Activated CD4-positive, alpha-beta memory T cell treated with anti-CD3 and anti-CD28 coated beads for 36 hours (primary cell): Measurements from ENCODE around the gene ZNF493. TPM values are rescaled to one million over a fixed set of nuclear protein-coding genes. Genes with fewer than 3 reads are reported as not detected.

Source experiments
- CTCF ChIA-PET: fragments of 350-600 bp; sonication (Branson Sonifier 250); formaldehyde crosslinking; loops from one replicate; lab custom pipeline; 2021; ENCODE audit warnings: antibody characterized with exemption, inconsistent platforms; lab: Charles Lee
- POLR2A ChIA-PET: fragments of 350-600 bp; sonication (Branson Sonifier 250); formaldehyde crosslinking; loops from one replicate; lab custom pipeline; 2021; ENCODE audit warnings: antibody characterized with exemption; lab: Charles Lee
- DNase-seq: peaks from one replicate; pipeline ENCODE4 v3.0.0-alpha.2; 2020
- H3K27ac Mint-ChIP-seq: one replicate; pipeline ENCODE4 v1.8.0; 2021; ENCODE audit warnings: mixed read lengths
- H3K27me3 Mint-ChIP-seq: one replicate; pipeline ENCODE4 v1.8.0; 2021; ENCODE audit warnings: mixed read lengths
- H3K36me3 Mint-ChIP-seq: one replicate; pipeline ENCODE4 v1.8.0; 2021; ENCODE audit warnings: mixed read lengths
- H3K4me1 Mint-ChIP-seq: one replicate; pipeline ENCODE4 v1.8.0; 2021; ENCODE audit warnings: low read depth, mixed read lengths
- H3K4me3 Mint-ChIP-seq: one replicate; pipeline ENCODE4 v1.8.0; 2021; ENCODE audit warnings: mild to moderate bottlenecking, mixed read lengths
- H3K9me3 Mint-ChIP-seq: one replicate; pipeline ENCODE4 v1.8.0; 2021; ENCODE audit warnings: mixed read lengths
- intact Hi-C: fragments of 100-400 bp; cut with micrococcal nuclease; formaldehyde crosslinking; loops from one replicate; pipeline ENCODE4 v1.15.1; 2023
- total RNA-seq, 2 experiments: library from RNA; stranded (reverse); gene quantifications; one replicate each; pipeline ENCODE4 v1.2.3, GENCODE V29; 2021

ZNF493 gene
- total RNA-seq, 2 experiments from 2014 or later = 9.6 to 11.1 TPM

- Mint-ChIP-seq H3K4me1 (no peaks in the 10 kb centered on the region), H3K27me3 (no peaks in the 10 kb centered on the region), H3K36me3 (peaks cover 63% of the 10 kb centered on the region), H3K4me3 (no peak overlapping the region), H3K27ac (no peak overlapping the region), H3K9me3 (peaks cover 72% of the 10 kb centered on the region)
- CTCF ChIA-PET = no interaction called here
- DNase-seq = no peak
- POLR2A ChIA-PET = no interaction called here
- intact Hi-C loops = no loop called here
Measured at GRCh38 chr19:21423057-21424041, 26.4 kb downstream of the ZNF493 start.

- Mint-ChIP-seq H3K4me1 (no peaks in the 10 kb centered on the region), H3K9me3 (peaks cover 69% of the 10 kb centered on the region), H3K27ac (no peak overlapping the region), H3K4me3 (no peak overlapping the region), H3K36me3 (peaks cover 12% of the 10 kb centered on the region), H3K27me3 (no peaks in the 10 kb centered on the region)
- intact Hi-C loops = no loop called here
- no peak for DNase-seq
- POLR2A ChIA-PET = no interaction called here
- CTCF ChIA-PET = no interaction called here
Measured at GRCh38 chr19:21430675-21431074, 33.7 kb downstream of the ZNF493 start.

- H3K27me3 Mint-ChIP-seq = no peaks in the 10 kb centered on the region
- DNase-seq = no peak
- peaks cover 72% of the 10 kb centered on the region for H3K9me3 Mint-ChIP-seq
- H3K36me3 Mint-ChIP-seq = peaks cover 7% of the 10 kb centered on the region
- POLR2A ChIA-PET = no interaction called here
- CTCF ChIA-PET = no interaction called here
- no peaks in the 10 kb centered on the region for H3K4me1 Mint-ChIP-seq
- no peak overlapping the region for H3K4me3 Mint-ChIP-seq
- no peak overlapping the region for H3K27ac Mint-ChIP-seq
- intact Hi-C loops = no loop called here
Measured at GRCh38 chr19:21432590-21432989, 35.7 kb downstream of the ZNF493 start.

- H3K36me3 Mint-ChIP-seq = peaks cover 9% of the 10 kb centered on the region
- ChIA-PET CTCF (no interaction called here), POLR2A (interaction anchor here (0.7 kb wide), 1 partner anchor 109 kb away, joined by 3 read pairs; no protein-coding TSS in a partner anchor)
- no peak overlapping the region for H3K27ac Mint-ChIP-seq
- peaks cover 79% of the 10 kb centered on the region for H3K9me3 Mint-ChIP-seq
- H3K4me1 Mint-ChIP-seq = no peaks in the 10 kb centered on the region
- no peaks in the 10 kb centered on the region for H3K27me3 Mint-ChIP-seq
- intact Hi-C loops = no loop called here
- H3K4me3 Mint-ChIP-seq = no peak overlapping the region
- DNase-seq = no peak
Measured at GRCh38 chr19:21434516-21434915, 37.6 kb downstream of the ZNF493 start.

GRCh38 chr19:21434967-21435544 lies 38.1 kb downstream of the ZNF493 start:
- CTCF ChIA-PET = no interaction called here
- Mint-ChIP-seq H3K9me3 (peaks cover 79% of the 10 kb centered on the region), H3K4me1 (no peaks in the 10 kb centered on the region), H3K27me3 (no peaks in the 10 kb centered on the region), H3K36me3 (peaks cover 13% of the 10 kb centered on the region), H3K4me3 (no peak overlapping the region), H3K27ac (no peak overlapping the region)
- no peak for DNase-seq
- intact Hi-C loops = no loop called here
- POLR2A ChIA-PET = interaction anchor here (0.7 kb wide), 1 partner anchor 108 kb away, joined by 3 read pairs; no protein-coding TSS in a partner anchor

- intact Hi-C loops = no loop called here
- Mint-ChIP-seq H3K27me3 (no peaks in the 10 kb centered on the region), H3K9me3 (peaks cover 66% of the 10 kb centered on the region), H3K4me1 (no peaks in the 10 kb centered on the region), H3K36me3 (peaks cover 6% of the 10 kb centered on the region), H3K27ac (no peak overlapping the region), H3K4me3 (no peak overlapping the region)
- ChIA-PET CTCF (interaction anchor here (0.5 kb wide), 1 partner anchor 45 kb away, joined by 4 read pairs; no protein-coding TSS in a partner anchor), POLR2A (no interaction called here)
- no peak for DNase-seq
Measured at GRCh38 chr19:21439201-21439751, 42.3 kb downstream of the ZNF493 start.

GRCh38 chr19:21440321-21440720 lies 43.4 kb downstream of the ZNF493 start:
- no peaks in the 10 kb centered on the region for H3K4me1 Mint-ChIP-seq
- no peak overlapping the region for H3K27ac Mint-ChIP-seq
- ChIA-PET CTCF (no interaction called here), POLR2A (no interaction called here)
- DNase-seq = no peak
- intact Hi-C loops = no loop called here
- H3K36me3 Mint-ChIP-seq = peaks cover 7% of the 10 kb centered on the region
- H3K27me3 Mint-ChIP-seq = no peaks in the 10 kb centered on the region
- no peak overlapping the region for H3K4me3 Mint-ChIP-seq
- H3K9me3 Mint-ChIP-seq = peaks cover 64% of the 10 kb centered on the region

GRCh38 chr19:21451187-21451586 lies 54.3 kb downstream of the ZNF493 start:
- Mint-ChIP-seq H3K4me1 (no peaks in the 10 kb centered on the region), H3K36me3 (peaks cover 34% of the 10 kb centered on the region), H3K9me3 (peaks cover 43% of the 10 kb centered on the region), H3K4me3 (no peak overlapping the region), H3K27me3 (no peaks in the 10 kb centered on the region), H3K27ac (no peak overlapping the region)
- ChIA-PET POLR2A (no interaction called here), CTCF (no interaction called here)
- DNase-seq = no peak
- intact Hi-C loops = no loop called here

- Mint-ChIP-seq H3K36me3 (peaks cover 22% of the 10 kb centered on the region), H3K27ac (no peak overlapping the region), H3K4me1 (no peaks in the 10 kb centered on the region), H3K27me3 (no peaks in the 10 kb centered on the region), H3K9me3 (peaks cover 34% of the 10 kb centered on the region), H3K4me3 (no peak overlapping the region)
- CTCF ChIA-PET = no interaction called here
- POLR2A ChIA-PET = no interaction called here
- intact Hi-C loops = no loop called here
- no peak for DNase-seq
Measured at GRCh38 chr19:21454901-21455300, 58.0 kb downstream of the ZNF493 start.

- intact Hi-C loops = no loop called here
- H3K27me3 Mint-ChIP-seq = peaks cover 12% of the 10 kb centered on the region
- H3K4me3 Mint-ChIP-seq = no peak overlapping the region
- no peak for DNase-seq
- no peak overlapping the region for H3K27ac Mint-ChIP-seq
- peaks cover 17% of the 10 kb centered on the region for H3K36me3 Mint-ChIP-seq
- ChIA-PET POLR2A (no interaction called here), CTCF (no interaction called here)
- H3K4me1 Mint-ChIP-seq = peaks cover 4% of the 10 kb centered on the region
- peaks cover 21% of the 10 kb centered on the region for H3K9me3 Mint-ChIP-seq
Measured at GRCh38 chr19:21460686-21461085, 63.8 kb downstream of the ZNF493 start.

GRCh38 chr19:21462540-21462939 lies 65.6 kb downstream of the ZNF493 start:
- POLR2A ChIA-PET = no interaction called here

GRCh38 chr19:21463449-21464105 lies 66.6 kb downstream of the ZNF493 start:
- intact Hi-C loops = no loop called here
- ChIA-PET CTCF (interaction anchor here (0.6 kb wide), 1 partner anchor 20 kb away, joined by 3 read pairs; no protein-coding TSS in a partner anchor), POLR2A (interaction anchor here (1.0 to 1.2 kb wide), 2 partner anchors 11 to 42 kb away, joined by 3 to 4 read pairs; partner anchors contain the start of gene ZNF429)
- peaks cover 10% of the 10 kb centered on the region for H3K9me3 Mint-ChIP-seq
- H3K27me3 Mint-ChIP-seq = peaks cover 13% of the 10 kb centered on the region
- peak; percentile 75 for DNase-seq
- peak overlapping the region; percentile 85 for H3K4me3 Mint-ChIP-seq
- H3K27ac Mint-ChIP-seq = no peak overlapping the region
- peaks cover 13% of the 10 kb centered on the region for H3K36me3 Mint-ChIP-seq
- H3K4me1 Mint-ChIP-seq = peaks cover 4% of the 10 kb centered on the region

More at GRCh38 chr19:21462540-21462939, 65.6 kb downstream of the ZNF493 start:
- CTCF ChIA-PET = no interaction called here
- Mint-ChIP-seq H3K9me3 (peaks cover 15% of the 10 kb centered on the region), H3K27me3 (peaks cover 13% of the 10 kb centered on the region), H3K4me1 (peaks cover 4% of the 10 kb centered on the region), H3K4me3 (no peak overlapping the region), H3K36me3 (peaks cover 17% of the 10 kb centered on the region), H3K27ac (no peak overlapping the region)
- no peak for DNase-seq
- intact Hi-C loops = no loop called here
